Dermis blood vessel endothelial cell (primary cell): Measurements from ENCODE around the gene MUC20. TPM values are rescaled to one million over a fixed set of nuclear protein-coding genes. Genes with fewer than 3 reads are reported as not detected.
"Not testable (repeated sequence)": the region's sequence is repeated elsewhere in the genome, so short reads cannot be mapped to it uniquely, and the experiment has no call there.

Experiments
- DNase-seq: peaks from one replicate; pipeline ENCODE4 v3.0.0; 2010
- total RNA-seq: library from RNA; depleted of rRNA; stranded (reverse); fragments of >200 nt; gene quantifications from 2 replicates; pipeline ENCODE4 v1.2.3, GENCODE V29; 2014

The MUC20 gene
- total RNA-seq, 1 donor from 2014 or later, result 0.51 TPM

DNA sequence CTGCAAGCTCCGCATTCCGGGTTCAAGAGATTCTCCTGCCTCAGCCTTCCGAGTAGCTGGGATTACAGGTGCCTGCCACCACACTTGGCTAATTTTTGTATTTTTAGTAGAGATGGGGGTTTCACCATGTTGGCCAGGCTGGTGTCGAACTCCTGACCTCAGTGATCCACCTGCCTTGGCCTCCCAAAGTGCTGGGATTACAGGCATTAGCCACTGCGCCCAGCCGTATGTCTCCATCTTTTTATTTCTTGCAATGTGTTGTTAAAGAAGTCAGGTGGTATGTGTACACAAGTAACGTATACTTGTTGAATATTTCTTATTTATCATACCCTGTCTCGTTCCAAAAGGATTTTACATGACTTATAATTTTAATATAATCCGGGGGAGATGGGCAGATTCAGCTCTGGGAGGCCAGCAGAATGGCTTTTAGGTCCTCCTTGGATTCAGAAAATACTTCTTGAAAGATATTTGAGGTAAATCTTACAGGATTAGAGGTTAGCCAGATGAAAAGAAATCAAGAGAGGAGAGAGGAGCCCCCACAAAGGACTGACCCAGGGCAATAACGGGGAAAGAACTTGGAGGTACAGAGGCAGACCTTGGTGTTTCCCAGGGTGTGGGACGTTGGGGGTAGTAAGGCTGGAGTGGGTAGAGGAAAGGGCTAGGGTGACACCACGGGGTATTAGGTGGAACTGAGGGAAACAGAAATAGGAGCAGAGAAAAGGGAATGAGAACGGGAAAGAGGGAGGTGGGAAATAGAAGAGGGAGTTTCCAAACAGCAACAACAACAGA, 27.2 kb upstream of the MUC20 start:
- no peak for DNase-seq

DNA sequence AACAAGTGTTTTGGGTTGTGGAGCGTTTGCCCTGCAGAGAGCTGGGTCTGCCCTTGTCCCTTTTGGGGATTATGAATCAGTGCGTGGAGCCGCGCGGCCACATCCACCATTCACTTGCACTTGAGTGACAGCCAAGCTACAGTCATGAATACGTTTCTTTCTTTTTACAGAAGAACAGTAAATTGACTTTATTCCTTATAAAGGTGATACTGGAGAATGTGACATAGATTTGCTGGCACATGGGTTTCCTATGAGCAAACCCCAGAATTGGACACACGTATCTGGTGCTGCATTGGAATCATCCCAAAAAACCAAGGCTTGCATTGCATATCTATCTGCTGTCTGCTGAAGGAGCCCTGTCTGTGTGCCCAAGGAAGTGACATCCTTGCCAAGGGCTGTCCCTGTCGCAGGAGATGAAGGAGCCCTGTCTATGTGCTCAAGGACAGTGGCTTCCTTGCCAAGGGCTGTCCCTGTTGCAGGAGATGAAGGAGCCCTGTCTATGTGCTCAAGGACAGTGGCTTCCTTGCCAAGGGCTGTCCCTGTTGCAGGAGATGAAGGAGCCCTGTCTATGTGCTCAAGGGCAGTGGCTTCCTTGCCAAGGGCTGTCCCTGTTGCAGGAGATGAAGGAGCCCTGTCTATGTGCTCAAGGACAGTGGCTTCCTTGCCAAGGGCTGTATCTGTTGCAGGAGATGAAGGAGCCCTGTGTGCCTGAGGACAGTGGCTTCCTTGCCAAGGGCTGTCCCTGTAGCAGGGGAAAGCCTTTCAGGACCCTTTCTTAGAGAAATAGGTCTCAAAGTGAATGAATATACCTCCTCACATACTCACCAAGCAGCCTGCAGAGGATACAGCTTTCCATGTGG, 26.3 kb upstream of the MUC20 start:
- not testable (repeated sequence) for DNase-seq

GRCh38 chr3:195696632-195697278, 24.0 kb upstream of the MUC20 start:
- no peak for DNase-seq

DNA sequence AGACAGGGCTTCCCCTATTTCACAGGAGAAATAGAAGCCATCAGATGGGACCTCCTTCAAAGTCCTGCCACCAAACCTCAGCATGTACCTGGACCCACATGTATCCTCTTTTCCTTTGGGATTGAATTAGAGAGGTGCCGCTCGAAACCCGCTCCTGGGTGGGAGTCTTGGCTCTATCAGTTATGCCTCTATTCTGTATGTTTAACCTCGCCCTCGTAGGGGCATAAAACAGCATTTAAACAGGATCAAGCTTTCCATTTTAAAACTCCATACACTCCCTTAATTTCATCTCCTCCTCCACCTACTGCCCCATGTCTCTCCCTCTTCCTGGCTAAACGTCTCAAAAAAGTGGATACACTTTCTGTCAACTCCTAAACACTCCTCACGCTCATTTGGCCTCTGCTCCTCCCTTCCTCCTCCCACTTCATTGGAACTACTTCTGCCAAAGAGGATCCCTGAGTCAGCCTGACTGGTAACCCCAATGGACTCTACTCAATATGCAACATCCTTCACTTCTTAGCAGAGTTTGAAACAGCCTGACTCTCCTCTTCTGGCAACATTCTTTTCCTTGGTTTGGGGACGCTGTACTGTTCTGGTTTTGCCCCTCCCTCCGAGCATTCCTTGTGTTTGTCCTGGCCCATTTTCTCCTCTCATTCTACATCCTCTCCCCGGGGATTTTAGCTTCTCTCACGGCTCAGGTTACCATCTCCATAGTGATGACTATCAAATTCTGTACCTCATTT, 23.0 kb upstream of the MUC20 start:
- DNase-seq, result no peak

DNA sequence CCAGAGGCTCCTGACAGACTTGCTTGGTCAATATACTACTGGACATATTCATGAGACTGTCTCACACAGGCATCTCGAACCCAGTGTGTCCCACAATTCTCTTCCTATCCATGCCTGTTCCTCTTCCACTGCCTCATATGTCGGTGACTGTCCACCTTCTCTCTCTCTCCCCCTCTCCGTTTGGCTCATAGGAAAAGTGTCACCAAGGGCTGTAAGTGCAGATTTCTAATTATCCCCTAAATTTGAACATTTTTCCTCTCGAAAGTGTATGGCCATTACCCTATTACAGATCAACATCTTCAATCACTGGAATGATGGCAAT, 22.5 kb upstream of the MUC20 start:
- DNase-seq, result no peak

GRCh38 chr3:195698647-195699387, 22.0 kb upstream of the MUC20 start:
- no peak for DNase-seq

GRCh38 chr3:195699388-195699771, 21.4 kb upstream of the MUC20 start:
- DNase-seq, result no peak

- DNase-seq, result no peak
Measured at GRCh38 chr3:195699860-195700259, 20.9 kb upstream of the MUC20 start.

DNA sequence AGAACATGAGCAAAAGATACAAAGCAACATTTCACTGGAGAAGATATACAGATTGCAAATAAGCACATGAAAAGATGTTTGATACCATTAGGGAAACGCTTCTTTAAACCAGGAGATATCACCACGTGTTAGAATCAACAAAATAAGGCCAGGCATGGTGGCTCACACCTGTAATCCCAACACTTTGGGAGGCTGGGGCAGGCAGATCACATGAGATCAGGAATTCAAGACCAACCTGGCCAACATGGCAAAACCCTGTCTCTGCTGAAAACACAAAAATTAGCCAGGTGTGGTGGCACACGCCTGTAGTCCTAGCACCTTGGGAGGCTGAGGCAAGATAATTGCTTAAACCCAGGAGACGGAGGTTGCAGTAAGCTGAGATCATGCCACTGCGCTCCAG, 20.5 kb upstream of the MUC20 start:
- DNase-seq, result no peak

DNA sequence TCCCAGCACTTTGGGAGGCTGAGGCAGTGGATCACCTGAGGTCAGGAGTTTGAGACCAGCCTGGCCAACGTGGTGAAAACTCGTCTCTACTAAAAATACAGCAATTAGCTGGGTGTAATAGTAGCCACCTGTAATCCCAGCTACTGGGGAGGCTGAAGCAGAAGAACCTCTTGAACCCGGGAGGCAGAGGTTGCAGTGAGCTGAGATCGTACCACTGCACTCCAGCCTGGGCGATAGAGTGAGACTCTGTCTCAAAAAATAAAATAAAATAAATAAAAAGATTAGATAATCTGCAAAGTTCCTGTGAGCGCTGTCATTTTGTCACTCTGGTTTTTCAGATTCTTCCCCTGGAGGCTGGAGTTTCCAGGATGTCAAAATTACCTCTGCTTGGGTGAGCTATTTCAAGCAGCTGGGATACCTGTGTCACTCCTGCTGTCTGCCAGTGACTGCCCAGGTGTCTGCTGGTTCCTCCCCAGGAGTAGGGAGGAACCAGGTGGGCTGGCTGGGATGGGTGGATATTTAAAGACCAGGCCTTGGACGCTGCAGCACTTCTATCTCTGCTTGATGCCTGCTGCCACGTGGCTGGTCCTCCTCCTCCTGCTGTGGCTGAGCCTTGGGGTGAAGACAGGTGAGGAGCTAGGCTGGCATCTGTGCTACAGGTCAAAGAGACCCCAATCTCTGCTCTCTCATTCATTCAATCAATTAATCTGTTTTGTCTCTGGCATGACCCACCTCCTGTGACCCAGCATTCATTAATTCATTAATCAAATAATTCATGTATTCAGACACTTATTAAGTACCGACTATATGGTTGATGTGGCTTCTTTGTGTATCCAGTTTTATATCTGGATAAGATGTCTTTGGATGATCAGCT, 19.5 kb upstream of the MUC20 start:
- no peak for DNase-seq

DNA sequence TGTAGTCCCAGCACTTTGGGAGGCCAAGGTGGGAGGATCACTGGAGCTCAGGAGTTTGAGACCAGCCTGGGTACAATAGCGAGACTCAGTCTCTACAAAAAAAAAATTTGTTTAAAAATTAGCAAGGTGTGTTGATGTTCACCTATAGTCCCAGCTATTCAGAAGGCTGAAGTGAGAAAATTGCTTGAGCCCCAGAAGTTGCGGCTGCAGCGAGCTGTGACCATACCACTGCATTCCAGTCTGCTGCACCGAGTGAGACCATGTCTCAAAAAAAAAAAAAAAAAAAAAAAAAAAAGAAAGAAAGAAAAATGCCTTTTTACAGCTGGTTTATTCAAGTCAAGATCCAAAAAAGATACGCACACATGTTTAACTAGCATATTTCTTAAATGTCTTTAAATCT, 17.0 kb upstream of the MUC20 start:
- no peak for DNase-seq

DNA sequence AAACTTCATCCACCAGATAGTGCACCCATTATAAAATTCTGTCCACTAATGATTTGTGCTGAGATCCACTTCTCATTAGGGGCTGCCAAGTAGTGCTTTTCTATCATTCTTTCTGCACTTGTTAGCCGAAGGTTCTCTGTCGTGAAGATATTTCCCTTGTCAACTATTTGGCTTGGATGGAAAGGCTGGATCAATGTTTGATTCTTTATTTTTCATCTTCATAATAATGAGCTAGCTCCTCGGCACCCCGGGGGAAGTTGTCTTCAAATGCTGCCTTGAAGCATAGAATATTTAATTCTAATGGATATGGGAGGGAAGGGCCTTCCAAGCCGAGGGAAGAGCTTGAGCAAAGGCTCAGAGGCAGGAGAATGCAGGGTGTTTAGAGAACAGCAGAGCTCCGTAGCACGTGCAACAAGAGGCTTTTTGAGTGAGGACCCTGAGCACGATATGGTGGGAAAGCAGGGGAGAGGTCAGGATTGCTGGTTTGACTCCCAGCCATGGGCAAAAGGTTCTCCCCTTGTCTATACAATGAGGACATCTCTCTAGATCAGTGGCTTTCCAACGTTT, 16.3 kb upstream of the MUC20 start:
- DNase-seq, result no peak

GRCh38 chr3:195705081-195705991, 15.4 kb upstream of the MUC20 start:
- no peak for DNase-seq

DNA sequence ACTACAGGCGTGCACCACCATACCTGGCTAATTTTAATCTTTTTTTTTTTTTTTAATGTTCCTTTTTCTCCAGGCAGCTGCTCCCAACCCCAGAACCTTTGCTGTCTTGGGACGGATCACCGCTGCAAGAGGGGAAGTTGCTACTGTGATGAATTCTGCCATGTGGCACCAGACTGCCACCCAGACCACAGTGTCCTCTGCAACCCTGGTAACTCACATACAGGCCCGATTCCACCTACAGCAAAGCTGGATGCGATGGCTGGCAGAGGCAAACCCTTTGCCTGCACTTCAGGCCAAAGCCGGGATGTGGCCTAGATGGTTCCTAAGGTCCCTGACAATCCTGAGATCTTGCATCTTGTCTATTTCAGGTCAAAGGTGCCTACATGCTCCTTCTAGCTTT, 12.7 kb upstream of the MUC20 start:
- no peak for DNase-seq

DNA sequence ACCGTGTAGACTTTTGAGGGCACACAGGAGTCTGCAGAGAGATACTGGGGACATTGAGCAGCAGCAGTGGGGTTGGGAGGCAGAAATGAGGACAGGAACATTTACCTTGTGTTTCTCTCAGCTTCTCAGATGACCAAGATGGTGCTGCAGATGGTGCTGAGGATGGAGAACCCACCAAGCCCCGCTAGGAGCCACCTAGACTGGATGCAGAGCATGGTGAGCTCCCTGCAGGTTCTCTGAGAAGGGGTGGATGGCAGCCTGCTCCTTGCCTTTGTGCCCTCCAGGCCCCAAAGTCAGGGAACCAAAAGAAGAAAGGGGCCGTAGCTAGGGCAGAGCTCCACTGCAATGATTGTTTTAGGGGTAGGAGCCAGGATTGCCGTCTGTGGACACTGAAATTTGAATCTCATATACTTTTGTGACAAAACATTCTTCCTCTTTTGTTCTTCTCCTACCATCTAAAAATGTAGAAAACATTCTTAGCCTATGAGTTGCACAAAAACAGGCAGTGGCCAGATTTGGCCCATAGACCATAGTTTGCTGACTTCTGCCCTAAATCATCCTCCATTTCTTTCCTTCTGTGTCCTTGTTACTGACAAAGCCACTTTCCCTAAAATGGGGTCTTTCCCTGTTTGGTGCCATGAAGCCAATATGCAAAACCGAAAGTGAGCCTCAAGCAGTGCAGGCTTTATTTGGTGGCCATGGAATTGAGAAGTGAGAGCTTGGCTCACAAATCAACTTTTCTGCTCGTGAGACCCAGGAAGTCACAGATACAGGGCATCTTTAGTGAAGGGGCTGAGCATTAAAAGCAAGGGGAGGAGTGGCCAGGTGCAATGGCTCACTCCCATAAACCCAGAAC, 11.9 kb upstream of the MUC20 start:
- DNase-seq, result no peak

DNA sequence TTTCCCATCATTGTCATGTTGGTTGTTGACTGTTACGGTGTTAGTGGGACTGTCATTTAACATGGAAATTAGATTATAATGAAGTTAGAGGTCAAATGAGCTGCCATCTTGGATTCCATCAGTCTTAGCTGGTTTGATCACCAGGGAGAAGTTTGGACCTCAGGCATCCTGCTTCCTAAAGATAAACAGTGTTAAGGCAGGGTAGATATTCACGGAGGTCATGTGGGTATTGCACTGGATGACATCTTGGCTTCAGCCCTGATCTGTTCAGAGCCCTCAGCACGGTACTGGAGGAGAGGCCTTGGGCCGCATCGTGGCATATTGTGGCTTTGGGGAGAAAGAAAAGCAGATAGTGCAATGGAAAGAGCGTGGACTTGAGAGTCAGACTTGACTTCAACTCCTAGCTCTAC, 11.1 kb upstream of the MUC20 start:
- DNase-seq, result no peak

DNA sequence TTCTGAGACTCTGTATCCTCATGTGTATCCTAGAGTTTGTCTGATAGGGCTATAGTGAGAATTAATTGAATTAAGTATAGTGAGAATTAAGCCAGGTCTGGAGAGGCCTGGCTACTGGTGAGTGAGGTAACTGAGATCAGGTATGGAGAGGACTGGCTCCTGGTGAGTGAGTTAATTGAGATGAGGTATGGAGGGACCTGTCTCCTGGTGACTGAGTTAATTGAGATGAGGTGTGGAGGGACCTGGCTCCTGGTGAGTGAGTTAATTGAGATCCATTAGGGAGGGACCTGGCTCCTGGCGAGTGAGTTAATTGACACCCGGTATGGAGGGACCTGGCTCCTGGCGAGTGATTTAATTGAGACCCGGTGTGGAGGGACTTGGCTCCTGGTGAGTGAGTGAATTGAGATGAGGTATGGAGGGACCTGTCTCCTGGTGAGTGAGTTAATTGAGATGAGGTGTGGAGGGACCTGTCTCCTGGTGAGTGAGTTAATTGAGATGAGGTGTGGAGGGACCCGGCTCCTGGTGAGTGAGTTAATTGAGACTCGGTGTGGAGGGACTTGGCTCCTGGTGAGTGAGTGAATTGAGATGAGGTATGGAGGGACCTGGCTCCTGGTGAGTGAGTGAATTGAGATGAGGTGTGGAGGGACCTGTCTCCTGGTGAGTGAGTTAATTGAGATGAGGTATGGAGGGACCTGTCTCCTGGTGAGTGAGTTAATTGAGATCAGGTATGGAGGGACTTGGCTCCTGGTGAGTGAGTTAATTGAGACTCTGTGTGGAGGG, 10.5 kb upstream of the MUC20 start:
- DNase-seq, result not testable (repeated sequence)
